SK-N-MC (cell line): ENCODE results near the gene CACNA1C.

Experiments
- EZH2 ChIP-seq: fragments of 200-600 bp; sonication (generic); IDR thresholded peaks from one replicate; pipeline ENCODE4 v1.6.1; 2017; ENCODE audit warnings: antibody characterized with exemption
- FOXP2 ChIP-seq: optimal IDR thresholded peaks from 2 replicates; pipeline ENCODE3; 2011; ENCODE audit warnings: mild to moderate bottlenecking, moderate library complexity; ENCODE audit not compliant: insufficient read depth; ENCODE audit errors: extremely low read length, control extremely low read depth
- POLR2AphosphoS5 ChIP-seq: IDR thresholded peaks from 2 replicates; pipeline ENCODE4 v1.6.1; 2012; ENCODE audit warnings: mild to moderate bottlenecking, low read depth, low read length, borderline replicate concordance

- TF ChIP-seq EZH2 (no peak), POLR2AphosphoS5 (no peak), FOXP2 (no peak)
Measured at GRCh38 chr12:2481951-2482350, 429.2 kb downstream of the CACNA1C start.
